GM12892 (cell line): ENCODE results near the gene DAPK2.

Experiments used
- POLR2A ChIP-seq: IDR thresholded peaks from 2 replicates; pipeline ENCODE4 v1.6.1; 2011; ENCODE audit warnings: low read depth, low read length, control low read depth
- POLR2AphosphoS5 ChIP-seq: IDR thresholded peaks from 2 replicates; pipeline ENCODE4 v1.6.1; 2011; ENCODE audit warnings: low read depth, low read length, control low read depth
- TAF1 ChIP-seq: IDR thresholded peaks from 2 replicates; pipeline ENCODE4 v1.6.1; 2011; ENCODE audit warnings: low read depth, mild to moderate bottlenecking, control low read depth, low read length, borderline replicate concordance

- no peak for TF ChIP-seq POLR2A
- no peak for TF ChIP-seq POLR2AphosphoS5
- no peak for TF ChIP-seq TAF1
Observed at GRCh38 chr15:63969652-63970421, 76.4 kb downstream of the DAPK2 start.
